Measurements from ENCODE around the gene LRP1B.

- TF ChIP-seq NR2F2 (IDR thresholded peaks at IDR 0.05) (no peak), FOXA1 (IDR thresholded peaks at IDR 0.05) (no peak), TAF1 (conservative IDR thresholded peaks at IDR 0.05) (no peak), CTCF (IDR thresholded peaks at IDR 0.05; ENCODE audit: low read depth, low read length, missing input control) (no peak), HNF4A (conservative IDR thresholded peaks at IDR 0.05) (no peak), EGR1 (IDR thresholded peaks at IDR 0.05; ENCODE audit: low read depth in 2 of 2) (no peak)
Measured at GRCh38 chr2:140994856-140995255, 1136.0 kb downstream of the LRP1B start.
